ENCODE measurements around the gene CLMN. TPM values are rescaled to one million over a fixed set of nuclear protein-coding genes. Genes with fewer than 3 reads are reported as not detected.
"Not testable (repeated sequence)": the region's sequence is repeated elsewhere in the genome, so short reads cannot be mapped to it uniquely, and the experiment has no call there.

CLMN gene
- total RNA-seq, 1 experiment from 2014 or later: 4.5 TPM

- H3K4me3 ChIP-seq (ENCODE audit: insufficient read depth, low read depth, low read length): no peak overlapping the region
- no peaks in the 10 kb centered on the region for H3K36me3 ChIP-seq (replicated peaks; ENCODE audit: control insufficient read depth, insufficient read depth, low read length)
- no peak for DNase-seq
- H3K27me3 ChIP-seq (ENCODE audit: control insufficient read depth, insufficient read depth, low read length): no peaks in the 10 kb centered on the region
Observed at GRCh38 chr14:95143808-95144620, 175.7 kb downstream of the CLMN start.

DNA sequence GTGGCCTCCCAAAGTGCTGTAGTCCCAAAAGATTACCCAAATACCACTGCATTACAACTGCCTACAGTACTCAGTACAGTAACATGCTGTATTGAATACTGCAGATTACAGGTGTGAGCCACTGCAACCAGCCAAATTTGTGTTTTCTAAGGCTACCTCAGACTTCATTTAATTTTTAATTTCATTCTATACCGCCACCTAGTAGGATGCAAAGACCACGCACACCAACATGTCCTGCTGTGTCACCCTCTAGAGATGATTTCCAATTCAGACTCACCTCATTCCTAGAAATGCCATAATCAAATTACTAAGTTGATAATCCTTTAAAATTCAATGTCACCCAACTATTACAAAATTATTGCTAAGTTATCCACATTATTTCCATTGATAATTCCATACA is 177.5 kb downstream of the CLMN start:
- DNase-seq: no peak
- Histone ChIP-seq H3K4me3 (ENCODE audit: insufficient read depth, low read depth, low read length) (no peak overlapping the region), H3K36me3 (replicated peaks; ENCODE audit: control insufficient read depth, insufficient read depth, low read length) (no peaks in the 10 kb centered on the region), H3K27me3 (ENCODE audit: control insufficient read depth, insufficient read depth, low read length) (no peaks in the 10 kb centered on the region)

DNA sequence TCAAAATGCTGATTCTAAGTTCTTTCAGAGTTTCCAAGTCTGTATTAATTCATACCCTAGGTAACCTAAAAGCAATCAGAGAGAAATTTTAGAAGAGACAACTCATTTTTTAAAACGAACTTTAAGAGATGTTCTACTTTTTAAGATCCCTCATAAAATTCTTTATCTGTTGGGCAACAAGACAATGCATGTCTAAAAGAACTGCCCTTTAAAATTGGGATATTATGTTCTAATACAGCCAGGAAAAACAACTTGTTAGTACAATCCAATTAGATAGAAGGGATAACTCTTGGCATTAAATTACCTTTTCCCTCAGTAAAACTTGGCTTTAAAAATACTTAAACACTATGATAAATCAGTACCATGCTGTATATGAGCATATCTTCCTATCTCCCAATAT is 178.0 kb downstream of the CLMN start:
- H3K27me3 ChIP-seq (ENCODE audit: control insufficient read depth, insufficient read depth, low read length): no peaks in the 10 kb centered on the region
- DNase-seq: no peak
- no peaks in the 10 kb centered on the region for H3K36me3 ChIP-seq (replicated peaks; ENCODE audit: control insufficient read depth, insufficient read depth, low read length)
- no peak overlapping the region for H3K4me3 ChIP-seq (ENCODE audit: insufficient read depth, low read depth, low read length)

- Histone ChIP-seq H3K27me3 (ENCODE audit: control insufficient read depth, insufficient read depth, low read length) (no peaks in the 10 kb centered on the region), H3K36me3 (replicated peaks; ENCODE audit: control insufficient read depth, insufficient read depth, low read length) (no peaks in the 10 kb centered on the region), H3K4me3 (ENCODE audit: insufficient read depth, low read depth, low read length) (no peak overlapping the region)
- no peak for DNase-seq
Observed at GRCh38 chr14:95140060-95140858, 179.4 kb downstream of the CLMN start.

DNA sequence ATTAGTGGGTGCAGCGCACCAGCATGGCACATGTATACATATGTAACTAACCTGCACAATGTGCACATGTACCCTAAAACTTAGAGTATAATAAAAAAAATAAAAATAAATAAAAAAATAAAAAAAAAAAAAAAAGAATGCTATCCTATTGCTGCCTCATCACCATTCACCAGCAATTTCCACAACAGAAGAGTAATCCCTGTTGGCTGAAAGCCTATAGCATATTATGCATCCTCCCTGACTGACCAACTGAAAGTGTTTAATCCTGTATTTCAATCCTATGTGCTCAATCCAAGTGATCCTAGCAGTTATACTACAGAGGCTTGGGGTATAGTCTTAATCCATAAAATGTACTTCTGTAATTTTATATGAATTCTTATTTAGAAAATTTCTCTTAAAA is 180.8 kb downstream of the CLMN start:
- H3K27me3 ChIP-seq (ENCODE audit: control insufficient read depth, insufficient read depth, low read length): no peaks in the 10 kb centered on the region
- H3K36me3 ChIP-seq (replicated peaks; ENCODE audit: control insufficient read depth, insufficient read depth, low read length): no peaks in the 10 kb centered on the region
- no peak for DNase-seq
- H3K4me3 ChIP-seq (ENCODE audit: insufficient read depth, low read depth, low read length): no peak overlapping the region

GRCh38 chr14:95138455-95138854 is 181.3 kb downstream of the CLMN start:
- H3K4me3 ChIP-seq (ENCODE audit: insufficient read depth, low read depth, low read length); DNase-seq; H3K36me3 ChIP-seq (replicated peaks; ENCODE audit: control insufficient read depth, insufficient read depth, low read length); H3K27me3 ChIP-seq (ENCODE audit: control insufficient read depth, insufficient read depth, low read length): not testable (repeated sequence)

DNA sequence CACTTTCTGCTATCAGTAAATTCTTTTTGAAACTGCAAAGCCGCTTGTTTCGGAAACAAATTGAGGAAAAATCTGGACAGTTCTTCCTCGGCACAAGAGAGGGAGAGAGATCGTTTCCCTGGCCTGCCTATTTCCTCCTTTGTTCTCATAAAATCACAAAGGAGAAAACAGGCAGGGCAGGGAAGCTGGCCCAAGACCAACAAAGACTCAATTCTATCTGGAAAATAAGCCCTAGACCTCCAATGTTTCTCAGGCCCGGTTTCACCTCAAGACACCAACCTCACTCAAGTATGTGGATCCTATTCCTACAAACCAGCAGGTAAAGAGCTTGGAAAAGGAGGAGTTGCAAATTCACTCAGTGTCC is 181.9 kb downstream of the CLMN start:
- DNase-seq: no peak
- H3K27me3 ChIP-seq (ENCODE audit: control insufficient read depth, insufficient read depth, low read length): no peaks in the 10 kb centered on the region
- no peak overlapping the region for H3K4me3 ChIP-seq (ENCODE audit: insufficient read depth, low read depth, low read length)
- peaks cover 2% of the 10 kb centered on the region; the same call in 1 of the 2 replicates for H3K36me3 ChIP-seq (replicated peaks; ENCODE audit: control insufficient read depth, insufficient read depth, low read length)

DNA sequence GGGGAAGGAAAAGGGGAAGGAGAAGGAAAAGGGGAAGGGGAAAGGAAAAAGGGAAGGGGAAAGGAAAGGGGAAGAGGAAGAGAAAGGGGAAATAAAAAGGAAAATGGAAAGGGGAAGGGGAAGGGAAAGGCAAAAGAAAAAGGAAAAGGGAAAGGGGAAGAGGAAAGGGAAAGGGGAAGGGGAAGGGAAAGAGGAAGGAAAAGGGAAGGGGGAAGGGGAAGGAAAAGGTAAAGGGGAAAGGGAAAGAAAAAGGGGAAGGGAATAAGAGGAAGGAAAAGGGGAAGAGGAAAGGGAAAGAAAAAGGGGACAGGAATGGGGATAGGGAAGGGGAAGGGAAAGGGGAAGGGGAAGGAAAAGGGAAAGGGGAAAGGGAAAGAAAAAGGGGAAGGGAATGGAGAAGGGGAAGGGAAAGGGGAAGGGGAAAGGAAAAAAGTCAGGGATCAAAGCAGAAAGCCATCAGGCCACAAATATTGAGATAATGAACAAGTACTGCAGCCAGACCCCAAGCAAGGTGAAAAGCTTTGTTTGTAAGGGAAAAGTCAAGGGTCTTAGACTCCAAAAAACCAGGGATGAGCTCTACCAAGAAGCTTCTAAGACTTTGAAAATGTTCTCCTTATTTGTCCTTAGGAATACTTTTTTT is 182.4 kb downstream of the CLMN start:
- H3K4me3 ChIP-seq (ENCODE audit: insufficient read depth, low read depth, low read length): no peak overlapping the region
- no peaks in the 10 kb centered on the region for H3K27me3 ChIP-seq (ENCODE audit: control insufficient read depth, insufficient read depth, low read length)
- no peak for DNase-seq
- peaks cover 2% of the 10 kb centered on the region; the same call in 1 of the 2 replicates for H3K36me3 ChIP-seq (replicated peaks; ENCODE audit: control insufficient read depth, insufficient read depth, low read length)

DNA sequence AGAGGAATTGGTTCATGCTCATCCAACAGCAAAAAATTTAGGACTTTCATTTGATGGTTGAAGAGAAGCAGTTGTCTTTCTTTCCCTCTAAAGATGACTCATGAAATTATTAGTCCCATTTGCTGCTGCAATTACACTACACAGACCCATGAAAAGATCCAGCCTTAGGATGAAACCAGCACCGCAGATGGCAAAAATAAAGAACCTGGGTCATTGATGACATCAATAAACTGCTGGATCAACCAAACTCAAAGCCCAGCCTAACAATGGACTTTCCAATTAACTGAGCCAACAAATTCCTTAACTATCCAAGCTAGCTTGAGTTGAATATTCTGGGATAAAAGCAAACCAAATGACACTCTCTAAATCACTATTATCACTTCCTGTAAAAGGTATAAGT is 183.1 kb downstream of the CLMN start:
- H3K36me3 ChIP-seq (replicated peaks; ENCODE audit: control insufficient read depth, insufficient read depth, low read length): peaks cover 2% of the 10 kb centered on the region; the same call in 1 of the 2 replicates
- no peaks in the 10 kb centered on the region for H3K27me3 ChIP-seq (ENCODE audit: control insufficient read depth, insufficient read depth, low read length)
- DNase-seq: no peak
- no peak overlapping the region for H3K4me3 ChIP-seq (ENCODE audit: insufficient read depth, low read depth, low read length)

DNA sequence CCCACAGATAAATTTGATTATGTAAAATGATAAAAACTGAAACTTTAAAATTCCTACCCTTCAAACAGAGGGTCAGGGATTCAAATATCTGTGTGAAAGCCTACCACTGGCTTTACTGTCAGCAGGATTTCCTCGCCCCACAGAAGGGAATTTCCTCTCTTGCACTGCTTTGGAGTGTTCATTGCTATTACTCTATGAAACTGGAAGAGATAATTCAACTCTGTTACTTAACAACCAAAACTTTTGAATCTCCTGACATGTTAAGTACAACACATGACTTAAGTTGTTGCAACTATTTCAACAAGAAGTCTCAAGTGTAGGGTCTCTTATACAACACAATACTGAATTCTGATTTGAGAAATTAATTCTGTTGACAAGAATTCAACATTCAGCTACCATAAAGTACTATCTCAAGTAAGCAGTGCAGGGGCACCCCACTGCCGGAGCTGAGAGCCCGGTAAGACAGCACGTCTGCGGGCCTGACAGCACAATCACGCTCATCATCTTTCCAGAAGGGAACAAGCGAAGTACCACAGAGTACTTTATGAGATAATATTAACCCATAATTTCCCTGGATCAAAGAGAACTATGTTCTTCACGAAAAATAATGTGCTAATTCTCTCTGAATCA is 185.3 kb downstream of the CLMN start:
- Histone ChIP-seq H3K36me3 (replicated peaks; ENCODE audit: control insufficient read depth, insufficient read depth, low read length) (peaks cover 2% of the 10 kb centered on the region; the same call in 1 of the 2 replicates), H3K27me3 (ENCODE audit: control insufficient read depth, insufficient read depth, low read length) (no peaks in the 10 kb centered on the region), H3K4me3 (ENCODE audit: insufficient read depth, low read depth, low read length) (no peak overlapping the region)
- no peak for DNase-seq

- Histone ChIP-seq H3K27me3 (ENCODE audit: control insufficient read depth, insufficient read depth, low read length) (no peaks in the 10 kb centered on the region), H3K4me3 (ENCODE audit: insufficient read depth, low read depth, low read length) (no peak overlapping the region), H3K36me3 (replicated peaks; ENCODE audit: control insufficient read depth, insufficient read depth, low read length) (peaks cover 2% of the 10 kb centered on the region; the same call in 1 of the 2 replicates)
- DNase-seq: no peak
Observed at GRCh38 chr14:95133282-95133681, 186.4 kb downstream of the CLMN start.

DNA sequence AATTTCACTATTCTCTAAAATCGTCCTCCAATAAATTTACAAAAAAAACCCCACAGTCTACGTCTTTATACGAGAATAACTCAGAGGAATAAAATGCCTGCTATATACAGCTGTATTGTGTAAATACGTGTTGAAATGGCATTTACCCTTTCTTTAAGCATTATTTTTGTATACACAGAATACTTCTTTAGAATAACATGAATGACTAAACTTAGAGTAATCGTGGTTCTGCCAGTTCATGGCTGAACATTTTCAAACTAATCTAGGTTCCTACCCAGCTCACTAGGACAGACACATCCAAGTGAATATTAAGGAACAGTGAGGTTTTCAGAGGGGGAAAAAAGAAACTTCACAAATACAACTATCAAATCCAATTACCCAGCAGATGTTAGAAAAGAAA is 186.9 kb downstream of the CLMN start:
- H3K27me3 ChIP-seq (ENCODE audit: control insufficient read depth, insufficient read depth, low read length): no peaks in the 10 kb centered on the region
- peaks cover 2% of the 10 kb centered on the region; the same call in 1 of the 2 replicates for H3K36me3 ChIP-seq (replicated peaks; ENCODE audit: control insufficient read depth, insufficient read depth, low read length)
- DNase-seq: no peak
- no peak overlapping the region for H3K4me3 ChIP-seq (ENCODE audit: insufficient read depth, low read depth, low read length)
